Smooth muscle cell (in vitro differentiated cells): ENCODE measurements around the gene FHIT. TPM values are rescaled to one million over a fixed set of nuclear protein-coding genes. Genes with fewer than 3 reads are reported as not detected.
"Not testable (repeated sequence)": the region's sequence is repeated elsewhere in the genome, so short reads cannot be mapped to it uniquely, and the experiment has no call there.

ENCODE experiments used
- DNase-seq: peaks from one replicate; lab custom pipeline; 2025; ENCODE audit not compliant: unreplicated experiment; lab: John Stamatoyannopoulos, UW
- H2AFZ ChIP-seq: fragments of 200-600 bp; sonication (generic); 2 replicates; pipeline ENCODE4 v1.6.0; 2016; ENCODE audit warnings: antibody characterized with exemption, low read depth, mild to moderate bottlenecking
- H3F3A ChIP-seq: fragments of 200-600 bp; sonication (generic); 2 replicates; pipeline ENCODE4 v1.6.0; 2017; ENCODE audit warnings: antibody characterized with exemption, low read depth
- H3K27ac ChIP-seq: fragments of 200-600 bp; sonication (generic); 2 replicates; pipeline ENCODE4 v1.5.1; 2016; ENCODE audit warnings: low read depth, mild to moderate bottlenecking
- H3K27me3 ChIP-seq: fragments of 200-600 bp; sonication (generic); 2 replicates; pipeline ENCODE4 v1.6.1; 2016; ENCODE audit warnings: low read depth, mild to moderate bottlenecking
- H3K36me3 ChIP-seq: fragments of 200-600 bp; sonication (generic); 2 replicates; pipeline ENCODE4 v1.5.1; 2016; ENCODE audit warnings: low read depth
- H3K4me1 ChIP-seq: fragments of 200-600 bp; sonication (generic); 2 replicates; pipeline ENCODE4 v1.5.1; 2016; ENCODE audit warnings: low read depth
- H3K4me2 ChIP-seq: fragments of 200-600 bp; sonication (generic); 2 replicates; pipeline ENCODE4 v1.6.0; 2016; ENCODE audit warnings: mild to moderate bottlenecking
- H3K4me3 ChIP-seq: fragments of 200-600 bp; sonication (generic); 2 replicates; pipeline ENCODE4 v1.5.1; 2016; ENCODE audit warnings: mild to moderate bottlenecking
- H3K79me2 ChIP-seq: fragments of 200-600 bp; sonication (generic); 2 replicates; pipeline ENCODE4 v1.6.0; 2016; ENCODE audit warnings: low read depth, mild to moderate bottlenecking
- H3K9ac ChIP-seq: fragments of 200-600 bp; sonication (generic); 2 replicates; pipeline ENCODE4 v1.6.0; 2016; ENCODE audit warnings: low read depth
- H3K9me3 ChIP-seq: fragments of 200-600 bp; sonication (generic); replicated peaks from 2 replicates; pipeline ENCODE4 v1.5.1; 2016; ENCODE audit warnings: low read depth
- H4K20me1 ChIP-seq: fragments of 200-600 bp; sonication (generic); 2 replicates; pipeline ENCODE4 v1.6.0; 2016; ENCODE audit warnings: low read depth
- WGBS: methylation state at CpG from one replicate; pipeline ENCODE4 v1.1.7; 2016; ENCODE audit warnings: low lambda C conversion rate; 5-methylcytosine and 5-hydroxymethylcytosine counted together
- polyA plus RNA-seq: library from polyadenylated mRNA; unstranded; fragments of >200 nt; fragmentation: Nextera tagmentation; extraction: Ambion mirVana; gene quantifications from 2 replicates; pipeline ENCODE4 v1.2.1, GENCODE V29; 2016
- total RNA-seq: library from RNA; depleted of rRNA; stranded (reverse); fragments of >200 nt; gene quantifications from 2 replicates; pipeline ENCODE4 v1.2.3, GENCODE V29; 2014
- TF ChIP-seq, protein P1 (sequence below): fragments of 200-600 bp; sonication (generic); IDR thresholded peaks from 2 replicates; pipeline ENCODE4 v1.5.1; 2017; ENCODE audit warnings: borderline replicate concordance, mild to moderate bottlenecking, antibody characterized with exemption; ENCODE audit not compliant: insufficient read depth, poor library complexity, severe bottlenecking

Gene FHIT
- total and polyA plus RNA-seq, 2 experiments from 2014 or later = 5.9 to 6.7 TPM

- Histone ChIP-seq H3K9ac (no peak overlapping the region), H3K9me3 (no peaks in the 10 kb centered on the region), H3K27ac (no peak overlapping the region), H3K4me1 (no peaks in the 10 kb centered on the region), H3F3A (no peaks in the 10 kb centered on the region), H3K36me3 (no peaks in the 10 kb centered on the region), H3K79me2 (no peaks in the 10 kb centered on the region), H3K27me3 (no peaks in the 10 kb centered on the region), H3K4me3 (no peak overlapping the region), H4K20me1 (no peaks in the 10 kb centered on the region), H3K4me2 (peak overlapping the region; percentile 59), H2AFZ (no peak overlapping the region)
- 46% methylated on average over 3 of the region's 3 CpGs for WGBS
- DNase-seq = no peak
- TF ChIP-seq, protein P1, sequence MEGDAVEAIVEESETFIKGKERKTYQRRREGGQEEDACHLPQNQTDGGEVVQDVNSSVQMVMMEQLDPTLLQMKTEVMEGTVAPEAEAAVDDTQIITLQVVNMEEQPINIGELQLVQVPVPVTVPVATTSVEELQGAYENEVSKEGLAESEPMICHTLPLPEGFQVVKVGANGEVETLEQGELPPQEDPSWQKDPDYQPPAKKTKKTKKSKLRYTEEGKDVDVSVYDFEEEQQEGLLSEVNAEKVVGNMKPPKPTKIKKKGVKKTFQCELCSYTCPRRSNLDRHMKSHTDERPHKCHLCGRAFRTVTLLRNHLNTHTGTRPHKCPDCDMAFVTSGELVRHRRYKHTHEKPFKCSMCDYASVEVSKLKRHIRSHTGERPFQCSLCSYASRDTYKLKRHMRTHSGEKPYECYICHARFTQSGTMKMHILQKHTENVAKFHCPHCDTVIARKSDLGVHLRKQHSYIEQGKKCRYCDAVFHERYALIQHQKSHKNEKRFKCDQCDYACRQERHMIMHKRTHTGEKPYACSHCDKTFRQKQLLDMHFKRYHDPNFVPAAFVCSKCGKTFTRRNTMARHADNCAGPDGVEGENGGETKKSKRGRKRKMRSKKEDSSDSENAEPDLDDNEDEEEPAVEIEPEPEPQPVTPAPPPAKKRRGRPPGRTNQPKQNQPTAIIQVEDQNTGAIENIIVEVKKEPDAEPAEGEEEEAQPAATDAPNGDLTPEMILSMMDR = no peak
Observed at GRCh38 chr3:59936472-59936871, 1314.8 kb downstream of the FHIT start.

- Histone ChIP-seq H4K20me1 (no peaks in the 10 kb centered on the region), H3K79me2 (no peaks in the 10 kb centered on the region), H3K36me3 (no peaks in the 10 kb centered on the region), H3K27ac (no peak overlapping the region), H3K4me2 (no peak overlapping the region), H3K9me3 (no peaks in the 10 kb centered on the region), H2AFZ (no peak overlapping the region), H3K4me1 (no peaks in the 10 kb centered on the region), H3K4me3 (no peak overlapping the region), H3K27me3 (no peaks in the 10 kb centered on the region), H3F3A (no peaks in the 10 kb centered on the region), H3K9ac (no peak overlapping the region)
- TF ChIP-seq, protein P1 = no peak
- 83% methylated on average over 1 of the region's 1 CpG for WGBS
- DNase-seq = no peak
Observed at GRCh38 chr3:59935025-59935424, 1316.2 kb downstream of the FHIT start.

- H3F3A ChIP-seq, H4K20me1 ChIP-seq, H3K36me3 ChIP-seq, H3K4me1 ChIP-seq, H3K9me3 ChIP-seq, H3K27ac ChIP-seq, H3K9ac ChIP-seq, H3K4me2 ChIP-seq, DNase-seq, H3K4me3 ChIP-seq, H3K27me3 ChIP-seq, H2AFZ ChIP-seq, H3K79me2 ChIP-seq: not testable (repeated sequence)
- 100% methylated on average over 2 of the region's 2 CpGs for WGBS
Observed at GRCh38 chr3:59934560-59934959, 1316.7 kb downstream of the FHIT start.

- Histone ChIP-seq H3K9me3 (no peaks in the 10 kb centered on the region), H3K27me3 (no peaks in the 10 kb centered on the region), H3K36me3 (no peaks in the 10 kb centered on the region), H3K9ac (no peak overlapping the region), H3K4me3 (no peak overlapping the region), H3K27ac (no peak overlapping the region), H4K20me1 (no peaks in the 10 kb centered on the region), H3K4me1 (no peaks in the 10 kb centered on the region), H3K79me2 (no peaks in the 10 kb centered on the region), H3F3A (no peaks in the 10 kb centered on the region), H2AFZ (no peak overlapping the region), H3K4me2 (no peak overlapping the region)
- WGBS = 83% methylated on average over 2 of the region's 2 CpGs
- TF ChIP-seq, protein P1 = no peak
- DNase-seq = no peak
Observed at GRCh38 chr3:59930170-59930569, 1321.1 kb downstream of the FHIT start.
